ENCODE measurements around the gene GSN.

Gene GSN

DNA sequence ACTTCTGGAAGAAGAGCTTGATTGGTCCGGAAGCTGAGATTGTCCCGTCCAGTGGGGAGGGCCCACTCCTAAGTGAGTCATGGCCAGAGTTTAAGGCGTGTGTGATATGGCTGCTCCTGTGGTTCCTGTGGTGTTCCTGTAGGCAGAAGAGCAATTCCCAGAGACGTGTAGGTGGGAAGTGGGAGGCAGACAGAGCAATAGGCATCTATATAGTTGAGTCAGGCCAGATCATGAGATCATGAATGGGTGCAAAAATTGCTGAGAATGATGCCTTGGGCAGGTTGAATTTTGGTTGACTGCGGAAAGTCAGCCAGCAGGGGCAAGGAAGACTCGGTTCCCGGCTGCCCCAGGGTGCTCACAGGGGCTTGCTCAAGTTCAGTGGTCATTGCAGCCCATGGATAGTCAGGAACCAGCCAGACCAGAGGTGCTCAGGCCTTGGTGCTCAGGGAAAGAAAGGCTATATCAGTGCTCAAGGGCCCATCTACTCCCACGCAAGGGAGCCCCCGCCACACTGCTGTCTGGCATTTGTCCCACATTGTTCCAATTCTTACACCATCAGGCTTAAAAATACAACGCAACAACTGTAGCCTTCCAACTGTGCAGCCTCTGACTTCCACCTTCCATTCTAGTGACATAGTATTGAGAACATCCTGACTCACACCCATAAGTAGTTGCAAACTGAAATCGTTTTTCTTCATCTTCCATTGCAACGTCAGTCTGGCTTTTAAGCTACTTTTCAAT is 21.0 kb upstream of the GSN start:
- DNase-seq, result no peak

GRCh38 chr9:121249563-121249962 is 18.4 kb upstream of the GSN start:
- DNase-seq, result no peak

GRCh38 chr9:121252104-121252851 is 15.7 kb upstream of the GSN start:
- no peak for DNase-seq

- no peak for DNase-seq
These were observed 14.8 kb upstream of the GSN start for GRCh38 chr9:121253162-121253561.

DNA sequence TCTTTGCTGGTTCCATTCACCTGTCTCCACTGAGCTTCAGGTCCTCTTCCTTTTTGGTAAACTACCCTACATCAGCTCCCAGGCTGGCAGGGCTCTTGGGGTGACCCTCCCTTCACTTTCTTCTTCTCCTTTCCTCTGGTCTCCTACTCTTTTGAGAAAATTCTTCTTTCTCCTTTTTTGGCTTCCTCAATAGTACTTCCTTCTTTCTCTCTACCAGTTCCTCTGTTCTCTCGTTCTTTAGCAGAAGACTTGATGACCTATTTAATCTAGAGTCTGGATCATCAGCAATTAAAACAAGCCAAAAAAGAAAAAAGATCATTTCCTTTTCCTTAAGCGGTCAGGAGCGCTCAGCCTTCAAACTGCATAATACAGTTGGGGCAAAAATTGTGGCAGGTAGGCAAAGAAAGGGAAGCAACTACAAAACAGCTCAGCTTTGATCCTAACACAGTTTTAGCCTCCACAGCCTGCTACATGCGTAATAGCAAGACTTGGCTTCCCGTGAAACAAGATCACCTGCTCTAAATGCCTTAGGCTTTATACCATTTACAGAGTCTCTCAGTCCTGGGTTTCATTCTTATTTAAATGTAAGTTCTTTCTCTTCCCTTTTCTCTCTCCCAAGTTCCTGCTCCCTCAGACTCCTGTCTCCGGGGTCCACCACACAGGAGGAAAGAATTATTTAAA is 14.0 kb upstream of the GSN start:
- DNase-seq, result no peak

DNA sequence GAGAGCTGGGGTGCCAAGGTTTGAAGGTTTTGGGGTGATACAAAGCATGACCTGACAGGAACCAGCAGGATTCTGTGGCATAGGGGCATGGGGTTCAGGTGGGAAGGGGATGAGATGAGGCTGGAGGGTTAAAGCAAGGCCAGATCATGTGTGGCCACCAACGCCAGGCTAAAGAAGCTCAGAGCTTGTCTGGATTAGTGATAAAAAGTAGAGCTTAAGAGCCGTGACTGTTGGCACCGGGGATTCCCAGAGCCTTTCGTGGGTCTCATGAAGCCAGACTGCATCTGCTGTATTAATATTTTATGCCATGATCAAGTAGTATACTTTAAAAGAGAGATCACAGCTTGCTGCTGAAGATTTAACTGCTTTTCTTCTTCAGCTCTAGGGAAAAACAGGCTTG is 8.5 kb upstream of the GSN start:
- DNase-seq, result no peak

GRCh38 chr9:121259935-121260334 is 8.0 kb upstream of the GSN start:
- DNase-seq, result no peak

- no peak for DNase-seq
These were observed 7.4 kb upstream of the GSN start for GRCh38 chr9:121260457-121261106.

DNA sequence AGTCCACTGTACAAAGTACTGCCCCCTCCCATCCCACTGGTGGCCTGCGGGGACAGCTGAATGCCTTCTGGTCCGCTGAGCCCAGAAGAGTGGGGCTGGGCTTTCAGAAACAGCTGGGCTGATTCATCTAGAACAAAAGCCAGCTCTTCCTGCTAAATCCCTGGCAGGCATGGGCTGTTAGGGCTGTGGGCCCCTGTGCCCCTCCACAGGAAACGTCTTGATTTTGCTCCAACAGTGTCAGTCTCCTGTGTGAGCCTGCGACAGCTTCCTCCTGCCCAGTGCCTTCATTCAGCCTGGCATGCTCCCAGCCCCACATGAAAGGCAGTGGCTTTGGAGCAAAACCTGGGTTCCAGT is 6.9 kb upstream of the GSN start:
- DNase-seq, result peak; percentile 28

GRCh38 chr9:121261755-121262154 is 6.2 kb upstream of the GSN start:
- no peak for DNase-seq

- no peak for DNase-seq
These were observed 5.5 kb upstream of the GSN start for GRCh38 chr9:121262423-121262822.

DNA sequence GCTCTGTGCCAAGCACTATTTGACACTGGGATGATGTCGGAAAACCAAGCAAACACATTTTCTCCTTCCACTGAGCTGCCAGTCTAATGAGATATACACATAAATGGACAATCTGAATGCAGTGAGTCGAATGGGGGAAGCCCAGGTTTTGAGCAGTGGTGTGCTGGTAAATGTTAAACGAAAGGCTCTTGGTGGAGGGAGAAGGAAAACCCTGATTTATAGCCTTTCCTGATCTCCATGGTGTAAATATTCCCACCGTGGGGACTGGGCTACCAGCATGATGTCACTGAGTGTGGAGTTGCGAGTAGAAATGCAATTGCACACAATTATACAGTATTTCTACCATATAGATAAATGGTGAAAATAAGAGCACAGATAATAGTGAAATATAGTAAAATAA is 5.0 kb upstream of the GSN start:
- no peak for DNase-seq

DNA sequence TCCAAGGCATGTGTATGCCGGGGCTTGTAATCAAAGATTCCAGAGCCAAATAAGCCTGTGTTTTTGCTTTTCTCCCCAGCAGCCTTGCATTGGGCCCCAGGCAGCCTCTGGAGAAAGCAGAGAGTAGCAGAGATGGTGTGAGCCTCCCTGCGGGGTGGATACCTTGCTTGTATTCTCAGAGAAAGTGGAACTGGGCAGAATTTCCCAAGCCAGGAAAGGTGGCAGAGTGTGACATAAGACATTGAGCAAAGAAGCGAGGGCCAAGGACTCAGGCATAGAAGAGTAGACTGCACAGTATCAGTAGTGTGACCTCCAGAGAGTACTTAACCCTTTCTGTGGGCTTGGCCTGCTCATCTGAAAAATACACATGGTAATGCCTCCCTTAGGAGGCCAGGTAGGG is 1.6 kb upstream of the GSN start:
- no peak for DNase-seq

- DNase-seq, result peak; percentile 6
These were observed 884 bp upstream of the GSN start for GRCh38 chr9:121266906-121267650.

GRCh38 chr9:121268598-121268850 is 562 bp downstream of the GSN start:
- no peak for DNase-seq

DNA sequence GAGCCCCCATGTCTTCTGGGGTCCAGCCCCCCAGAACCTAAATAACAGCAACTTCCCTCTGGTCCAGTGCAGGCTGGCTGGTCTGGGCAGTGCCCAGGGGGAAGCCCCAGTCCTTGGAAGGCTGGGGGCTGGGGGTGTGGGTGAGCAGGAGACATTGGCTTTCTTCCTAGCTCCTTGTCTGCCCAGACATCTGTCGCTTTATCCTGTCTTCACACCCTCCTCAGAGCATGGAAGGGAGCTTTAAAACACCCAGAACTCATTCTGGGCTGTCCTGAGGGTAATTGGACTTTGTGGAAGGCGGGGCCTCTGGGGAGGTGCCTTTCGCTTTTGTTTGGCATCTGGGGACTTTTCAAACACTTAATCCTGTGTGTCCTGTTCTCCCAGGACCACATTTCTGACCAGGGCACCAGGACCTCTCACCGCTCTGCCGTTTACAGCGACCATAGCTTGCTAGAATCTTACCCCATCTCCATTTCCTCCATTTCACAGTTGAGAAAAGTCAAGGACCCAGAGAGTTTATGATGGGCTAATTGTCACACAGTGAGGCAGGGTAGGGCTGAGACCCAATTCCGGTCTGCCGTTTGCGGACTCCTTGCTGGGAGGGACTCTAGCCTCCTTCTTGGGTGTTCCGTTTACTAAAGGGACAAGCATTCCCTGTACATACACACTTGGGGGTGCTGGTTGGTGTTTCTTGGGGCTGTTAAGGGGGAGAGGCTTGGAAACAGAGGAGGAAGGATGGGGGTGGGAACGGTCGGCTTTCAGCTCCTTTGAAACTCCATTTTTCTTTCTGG is 1.1 kb downstream of the GSN start:
- no peak for DNase-seq

- DNase-seq, result no peak
These were observed 1.8 kb downstream of the GSN start for GRCh38 chr9:121269642-121270254.

- DNase-seq, result no peak
These were observed 3.7 kb downstream of the GSN start for GRCh38 chr9:121271368-121272341.

- no peak for DNase-seq
These were observed 4.5 kb downstream of the GSN start for GRCh38 chr9:121272401-121272948.

- DNase-seq, result no peak
These were observed 5.3 kb downstream of the GSN start for GRCh38 chr9:121273064-121273775.
